Peyer's patch (tissue), 4 donors: Measurements from ENCODE around the gene PALMD. TPM values are rescaled to one million over a fixed set of nuclear protein-coding genes. Genes with fewer than 3 reads are reported as not detected.

ENCODE experiments used
- DNase-seq, 3 donors: peaks; one replicate each; pipeline ENCODE4 v3.0.0-alpha.2; 2017 to 2019
- H3K27ac ChIP-seq, 4 donors: fragments of 200-600 bp; sonication (generic); one replicate each; pipeline ENCODE4 v1.5.1; 2016 to 2019
- H3K27me3 ChIP-seq, 2 donors: fragments of 200-600 bp; sonication (generic); one replicate each; pipeline ENCODE4 v1.5.1; 2019
- H3K36me3 ChIP-seq, 3 donors: fragments of 200-600 bp; sonication (generic); one replicate each; pipeline ENCODE4 v1.5.1; 2016 to 2019
- H3K4me1 ChIP-seq, 4 donors: fragments of 200-600 bp; sonication (generic); one replicate each; pipeline ENCODE4 v1.5.1; 2016 to 2019
- H3K4me3 ChIP-seq, 4 donors: fragments of 200-600 bp; sonication (generic); 1 replicate in 3 of 4; 2 replicates in 1 of 4; pipeline ENCODE4 v1.5.1; 2016 to 2019; ENCODE audit warnings: mild to moderate bottlenecking in 1 of 4
- H3K9me3 ChIP-seq, 4 donors: fragments of 200-600 bp; sonication (generic); one replicate each; pipeline ENCODE4 v1.5.1; 2016 to 2019; ENCODE audit warnings: mild to moderate bottlenecking in 1 of 4
- POLR2A ChIP-seq, 2 donors: fragments of 450-650 bp; IDR thresholded peaks; one replicate each; pipeline ENCODE4 v1.5.1; 2017; ENCODE audit warnings: antibody characterized with exemption in 2 of 2, mild to moderate bottlenecking in 2 of 2, moderate library complexity in 2 of 2
- total RNA-seq, 4 donors: library from RNA; depleted of rRNA; stranded (reverse); fragments of >200 nt; gene quantifications; one replicate each; pipeline ENCODE4 v1.1.0, GENCODE V29; 2016
- TF ChIP-seq, protein P1 (sequence below), 6 experiments: fragments of 450-650 bp in 4 of 6; fragments of 200-600 bp in 2 of 6; sonication (generic) in 1 of 6; IDR thresholded peaks; one replicate each; pipeline ENCODE4 v1.5.1; 2017 to 2019; ENCODE audit warnings: antibody characterized with exemption in 6 of 6, mild to moderate bottlenecking in 3 of 6, moderate library complexity in 1 of 6

Gene PALMD
- total RNA-seq, 4 donors from 2014 or later = 4.0 to 13.2 (median 5.9) TPM

DNA sequence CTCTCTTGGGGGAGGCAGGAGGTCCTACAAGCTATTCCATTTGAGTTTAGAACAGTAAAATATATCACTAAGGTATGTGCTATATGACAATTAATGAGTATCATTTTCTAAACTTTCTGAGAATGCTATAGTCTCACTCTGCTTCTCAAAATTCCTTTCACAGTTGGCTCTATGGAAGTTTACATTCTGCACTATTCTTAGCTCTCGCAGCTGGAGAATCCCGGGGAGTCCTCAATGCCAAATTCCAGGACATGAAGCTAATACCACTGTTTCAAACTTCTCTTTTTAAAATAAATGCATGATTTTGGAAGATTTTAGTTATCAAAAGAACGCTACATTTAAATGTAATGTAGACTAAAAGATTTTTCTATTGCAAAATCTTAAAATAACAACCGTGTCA, 22.4 kb upstream of the PALMD start:
- no peak for DNase-seq
- Histone ChIP-seq H3K9me3 (no peaks in the 10 kb centered on the region), H3K36me3 (no peaks in the 10 kb centered on the region), H3K4me3 (no peak overlapping the region), H3K27ac (no peak overlapping the region), H3K27me3 (no peaks in the 10 kb centered on the region), H3K4me1 (no peaks in the 10 kb centered on the region)
- no peak for TF ChIP-seq POLR2A (IDR thresholded peaks at IDR 0.05)
- TF ChIP-seq, protein P1, sequence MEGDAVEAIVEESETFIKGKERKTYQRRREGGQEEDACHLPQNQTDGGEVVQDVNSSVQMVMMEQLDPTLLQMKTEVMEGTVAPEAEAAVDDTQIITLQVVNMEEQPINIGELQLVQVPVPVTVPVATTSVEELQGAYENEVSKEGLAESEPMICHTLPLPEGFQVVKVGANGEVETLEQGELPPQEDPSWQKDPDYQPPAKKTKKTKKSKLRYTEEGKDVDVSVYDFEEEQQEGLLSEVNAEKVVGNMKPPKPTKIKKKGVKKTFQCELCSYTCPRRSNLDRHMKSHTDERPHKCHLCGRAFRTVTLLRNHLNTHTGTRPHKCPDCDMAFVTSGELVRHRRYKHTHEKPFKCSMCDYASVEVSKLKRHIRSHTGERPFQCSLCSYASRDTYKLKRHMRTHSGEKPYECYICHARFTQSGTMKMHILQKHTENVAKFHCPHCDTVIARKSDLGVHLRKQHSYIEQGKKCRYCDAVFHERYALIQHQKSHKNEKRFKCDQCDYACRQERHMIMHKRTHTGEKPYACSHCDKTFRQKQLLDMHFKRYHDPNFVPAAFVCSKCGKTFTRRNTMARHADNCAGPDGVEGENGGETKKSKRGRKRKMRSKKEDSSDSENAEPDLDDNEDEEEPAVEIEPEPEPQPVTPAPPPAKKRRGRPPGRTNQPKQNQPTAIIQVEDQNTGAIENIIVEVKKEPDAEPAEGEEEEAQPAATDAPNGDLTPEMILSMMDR (IDR thresholded peaks at IDR 0.05) = no peak

DNA sequence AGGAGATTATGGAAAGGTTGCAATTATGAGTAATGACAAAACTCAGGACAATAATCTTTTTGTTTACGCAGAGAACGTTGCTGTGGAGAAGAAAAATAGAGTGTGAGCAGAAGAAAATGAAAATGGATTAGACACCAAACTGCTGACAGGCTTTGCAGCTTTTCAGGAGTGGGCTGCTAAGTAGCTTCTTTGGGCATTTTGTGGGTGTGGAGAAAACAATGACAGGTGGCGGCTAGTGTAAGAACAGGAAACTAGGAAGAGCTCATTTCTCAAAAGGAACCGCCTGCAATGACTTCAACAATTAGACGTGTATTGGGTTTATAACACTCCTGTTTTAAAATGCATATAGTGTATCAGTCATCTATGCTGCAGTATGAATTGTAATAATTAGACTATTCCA, 18.3 kb upstream of the PALMD start:
- Histone ChIP-seq H3K9me3 (no peaks in the 10 kb centered on the region), H3K27ac (no peak overlapping the region), H3K27me3 (no peaks in the 10 kb centered on the region), H3K4me1 (no peaks in the 10 kb centered on the region), H3K4me3 (no peak overlapping the region), H3K36me3 (no peaks in the 10 kb centered on the region)
- DNase-seq = no peak
- no peak for TF ChIP-seq POLR2A (IDR thresholded peaks at IDR 0.05)
- TF ChIP-seq, protein P1 (IDR thresholded peaks at IDR 0.05) = no peak

GRCh38 chr1:99629164-99629563, 16.7 kb upstream of the PALMD start:
- no peaks in the 10 kb centered on the region for H3K36me3 ChIP-seq
- no peak for TF ChIP-seq POLR2A (IDR thresholded peaks at IDR 0.05)
- TF ChIP-seq, protein P1 (IDR thresholded peaks at IDR 0.05) = no peak
- H3K9me3 ChIP-seq = no peaks in the 10 kb centered on the region
- H3K27ac ChIP-seq = no peak overlapping the region
- no peaks in the 10 kb centered on the region for H3K27me3 ChIP-seq
- no peak for DNase-seq
- no peak overlapping the region for H3K4me3 ChIP-seq
- H3K4me1 ChIP-seq = no peaks in the 10 kb centered on the region

- H3K36me3 ChIP-seq = no peaks in the 10 kb centered on the region
- DNase-seq = no peak
Observed at GRCh38 chr1:99634971-99635624, 10.8 kb upstream of the PALMD start.

DNA sequence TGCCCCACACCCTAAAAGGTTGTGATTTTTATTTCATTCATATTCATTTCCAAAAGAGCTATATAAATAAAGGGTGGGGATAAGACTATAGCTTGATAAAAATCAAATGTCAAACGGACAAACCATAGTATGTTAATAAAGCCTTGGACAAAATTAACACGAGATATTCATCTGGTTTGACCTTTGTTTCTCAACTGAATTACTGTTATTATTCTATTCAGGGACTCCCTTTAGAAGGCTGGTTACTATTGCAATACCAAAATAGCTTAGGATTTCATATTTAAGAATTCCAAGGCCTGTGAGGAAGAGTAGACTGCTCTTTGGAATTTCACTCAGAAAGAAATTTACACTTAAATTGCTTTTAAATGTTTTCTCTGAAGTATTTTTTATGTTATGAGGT, 10.2 kb upstream of the PALMD start:
- H3K27me3 ChIP-seq = no peaks in the 10 kb centered on the region
- no peaks in the 10 kb centered on the region for H3K4me1 ChIP-seq
- H3K36me3 ChIP-seq = no peaks in the 10 kb centered on the region
- H3K27ac ChIP-seq = no peak overlapping the region
- TF ChIP-seq, protein P1 (IDR thresholded peaks at IDR 0.05) = no peak
- TF ChIP-seq POLR2A (IDR thresholded peaks at IDR 0.05) = no peak
- no peaks in the 10 kb centered on the region for H3K9me3 ChIP-seq
- no peak for DNase-seq
- H3K4me3 ChIP-seq = no peak overlapping the region

More at GRCh38 chr1:99634971-99635624, 10.8 kb upstream of the PALMD start:
- Histone ChIP-seq H3K27me3 (no peaks in the 10 kb centered on the region), H3K4me3 (no peak overlapping the region), H3K9me3 (no peaks in the 10 kb centered on the region), H3K4me1 (no peaks in the 10 kb centered on the region), H3K27ac (no peak overlapping the region)
- TF ChIP-seq, protein P1 (IDR thresholded peaks at IDR 0.05) = no peak
- TF ChIP-seq POLR2A (IDR thresholded peaks at IDR 0.05) = no peak
